GM21619 (cell line): ENCODE data around the gene OSBPL1A.

Experiments
- ATAC-seq: cut with Tn5 transposase; IDR thresholded peaks from one replicate; pipeline ENCODE4 v1.9.1; 2021; ENCODE audit not compliant: unreplicated experiment

The OSBPL1A gene

DNA sequence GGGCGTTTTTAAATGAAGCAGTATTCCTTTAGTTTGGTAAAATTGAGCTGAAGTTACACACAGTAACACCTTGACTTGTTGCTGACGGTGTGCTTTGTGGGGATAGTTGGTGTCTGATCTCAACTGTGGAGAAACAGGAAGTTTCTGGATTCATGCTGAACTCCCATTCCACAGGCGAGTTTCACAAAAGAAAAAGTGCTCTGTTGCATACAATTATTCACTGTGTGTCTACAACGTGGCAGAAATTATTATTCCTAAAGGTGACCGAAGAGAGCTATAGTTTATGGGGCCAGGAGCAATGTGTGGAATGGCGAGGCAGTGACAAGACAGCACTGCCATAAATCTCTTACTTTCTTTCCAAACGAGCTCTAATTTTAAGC is 259.2 kb downstream of the OSBPL1A start:
- no peak for ATAC-seq

DNA sequence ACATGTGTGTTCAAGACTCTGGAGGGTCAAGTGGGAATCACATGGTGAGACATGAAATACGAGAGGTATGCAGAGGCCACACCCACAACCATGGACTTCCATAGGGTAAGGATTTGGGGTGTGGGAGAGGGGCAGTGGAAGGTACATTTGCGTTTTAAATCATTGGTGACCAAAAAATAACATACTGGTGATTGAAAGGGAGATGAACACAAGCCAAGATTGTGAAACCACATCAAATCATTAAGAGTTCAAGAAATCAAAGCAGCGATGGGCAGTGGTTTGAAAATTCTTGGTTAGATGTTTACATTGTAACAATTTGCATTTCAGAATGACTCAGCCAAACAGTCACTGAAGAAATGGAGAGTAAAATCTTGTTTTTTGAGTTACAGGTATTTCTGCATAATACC is 260.7 kb downstream of the OSBPL1A start:
- no peak for ATAC-seq

DNA sequence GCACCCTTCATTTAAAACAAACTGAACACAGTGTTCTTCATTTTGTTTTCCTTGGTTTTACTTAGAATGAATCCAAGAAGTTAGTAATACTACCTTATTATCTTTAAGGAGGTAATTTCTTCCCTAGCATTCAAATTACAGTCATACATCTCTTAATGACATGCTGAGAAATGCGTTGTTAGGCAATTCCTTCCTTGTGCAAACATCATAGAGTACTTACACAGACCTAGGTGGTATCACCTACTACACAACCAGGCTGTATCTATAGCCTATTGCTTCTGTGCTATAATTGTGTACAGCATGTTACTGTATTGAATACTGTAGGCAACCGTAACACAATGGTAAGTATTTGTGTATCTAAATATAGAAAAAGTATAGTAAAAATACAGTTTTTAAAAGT is 267.1 kb downstream of the OSBPL1A start:
- no peak for ATAC-seq

DNA sequence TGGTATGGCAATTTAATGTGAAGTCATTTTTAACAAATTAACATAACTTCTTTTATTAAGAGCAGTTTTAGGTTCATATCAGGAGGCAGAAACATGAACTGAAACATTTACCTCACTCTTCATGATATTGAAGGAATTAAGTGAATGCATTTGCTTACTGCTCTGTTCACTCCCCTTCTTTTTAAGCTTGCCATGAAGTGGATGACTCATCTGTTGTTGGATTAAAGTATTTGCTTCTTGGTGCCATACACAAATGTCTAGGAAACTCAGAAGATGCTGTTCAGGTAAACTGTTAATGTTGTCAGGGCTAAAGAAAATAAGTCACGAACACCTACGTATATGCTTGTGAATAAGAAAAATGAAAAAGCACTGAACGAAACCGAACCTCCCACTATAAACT is 268.9 kb downstream of the OSBPL1A start:
- ATAC-seq, result no peak

- no peak for ATAC-seq
Observed at GRCh38 chr18:24127735-24128134, 269.9 kb downstream of the OSBPL1A start.

GRCh38 chr18:24126155-24126961 is 271.3 kb downstream of the OSBPL1A start:
- ATAC-seq, result no peak

GRCh38 chr18:24121625-24122024 is 276.0 kb downstream of the OSBPL1A start:
- no peak for ATAC-seq

- no peak for ATAC-seq
Observed at GRCh38 chr18:24120676-24121075, 276.9 kb downstream of the OSBPL1A start.

- peak; percentile 71 for ATAC-seq
Observed at GRCh38 chr18:24118750-24119577, 278.7 kb downstream of the OSBPL1A start.

- ATAC-seq, result no peak
Observed at GRCh38 chr18:24115628-24116027, 282.0 kb downstream of the OSBPL1A start.

DNA sequence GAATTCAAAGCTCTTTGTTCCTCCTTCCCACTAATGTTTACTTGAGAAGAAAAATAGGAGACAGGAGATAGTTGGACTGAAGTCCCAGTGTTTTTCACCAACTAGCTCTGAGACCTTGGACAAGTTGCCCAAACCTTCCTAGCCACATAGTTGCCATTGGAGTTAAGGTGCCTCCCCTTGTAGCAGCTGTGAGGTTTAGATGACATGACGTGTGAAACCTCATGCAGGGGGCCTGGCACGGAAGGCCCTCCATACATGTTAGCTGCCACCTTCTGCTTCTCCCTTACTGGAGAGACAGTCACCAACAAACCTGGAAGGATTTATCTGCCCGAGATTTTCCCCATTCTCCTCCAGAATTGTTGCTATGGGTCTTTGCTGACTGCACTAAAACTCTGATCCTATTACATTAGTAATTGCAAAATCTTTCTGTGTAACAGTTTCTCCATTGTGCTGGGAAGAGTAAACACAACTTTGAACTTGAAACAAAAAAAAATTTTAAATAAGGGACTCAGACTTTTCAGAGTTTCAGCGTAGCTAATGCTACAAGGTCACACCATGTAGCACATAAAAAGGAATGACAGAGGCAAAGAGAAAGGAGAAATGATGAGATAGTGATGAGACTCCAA is 282.6 kb downstream of the OSBPL1A start:
- ATAC-seq, result no peak

DNA sequence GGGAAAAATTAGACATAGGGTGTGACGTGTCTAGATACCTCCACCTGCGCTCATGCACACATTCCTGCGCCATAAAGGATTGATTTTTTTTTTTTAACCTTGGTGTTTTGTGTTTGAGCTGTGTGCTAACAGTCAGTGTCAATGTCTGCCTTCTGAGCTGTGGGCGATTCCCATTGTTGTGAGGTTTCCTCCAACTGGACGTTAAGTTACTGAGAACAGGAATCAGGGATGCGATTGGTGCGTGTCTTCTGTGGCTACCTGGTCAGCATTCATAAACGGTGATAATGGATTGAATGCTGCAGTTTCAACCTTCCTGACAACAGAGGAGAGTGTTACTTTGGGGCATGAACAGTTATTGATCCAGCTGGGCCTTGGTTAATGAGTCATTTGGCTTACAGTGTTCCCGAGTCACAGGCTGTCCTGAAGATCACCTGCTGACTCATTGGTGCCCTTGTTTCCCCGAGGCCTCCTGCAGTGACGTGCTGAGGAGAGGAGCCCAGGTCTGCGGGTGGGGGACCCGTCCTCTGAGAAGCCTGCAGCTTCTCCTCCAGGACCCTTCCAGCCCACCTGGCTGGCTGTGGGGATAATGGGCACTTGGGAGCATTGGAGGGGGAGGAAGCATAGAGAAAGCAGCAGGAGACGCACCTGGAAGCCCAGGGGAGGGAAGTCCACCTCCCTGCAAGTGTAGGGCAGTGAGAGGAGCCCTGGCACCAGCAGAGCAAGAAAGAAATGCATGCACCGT is 284.6 kb downstream of the OSBPL1A start:
- no peak for ATAC-seq

GRCh38 chr18:24112464-24112863 is 285.2 kb downstream of the OSBPL1A start:
- no peak for ATAC-seq
